GM12801 (cell line): ENCODE measurements around the gene PDHB.

Source experiments
- CTCF ChIP-seq: IDR thresholded peaks from one replicate; pipeline ENCODE4 v1.5.1; 2011; ENCODE audit warnings: control low read depth; ENCODE audit not compliant: insufficient read length; ENCODE audit errors: extremely low read depth

The PDHB gene

GRCh38 chr3:58409663-58410062, 24.0 kb downstream of the PDHB start:
- TF ChIP-seq CTCF: no peak

DNA sequence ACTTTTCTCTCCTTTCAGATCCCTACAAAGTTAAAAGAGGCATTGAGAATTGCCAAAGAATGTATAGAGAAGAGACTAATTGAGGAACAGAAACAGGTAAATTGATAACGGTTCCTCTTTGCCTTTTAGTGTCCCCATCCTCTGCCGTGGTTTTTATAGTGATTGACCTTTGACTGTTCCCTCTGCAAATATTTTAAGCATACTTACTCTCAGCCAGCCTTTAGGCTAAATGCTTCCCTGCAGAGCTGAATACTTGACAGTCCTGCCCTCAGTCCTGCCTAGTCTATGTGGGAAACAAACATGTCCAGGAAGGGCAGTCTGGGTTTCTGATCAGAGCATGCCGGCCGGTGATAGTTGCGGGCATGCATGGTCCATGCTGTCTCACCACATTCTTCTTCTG, 24.7 kb downstream of the PDHB start:
- no peak for TF ChIP-seq CTCF

GRCh38 chr3:58404396-58404795, 29.2 kb downstream of the PDHB start:
- TF ChIP-seq CTCF: no peak

DNA sequence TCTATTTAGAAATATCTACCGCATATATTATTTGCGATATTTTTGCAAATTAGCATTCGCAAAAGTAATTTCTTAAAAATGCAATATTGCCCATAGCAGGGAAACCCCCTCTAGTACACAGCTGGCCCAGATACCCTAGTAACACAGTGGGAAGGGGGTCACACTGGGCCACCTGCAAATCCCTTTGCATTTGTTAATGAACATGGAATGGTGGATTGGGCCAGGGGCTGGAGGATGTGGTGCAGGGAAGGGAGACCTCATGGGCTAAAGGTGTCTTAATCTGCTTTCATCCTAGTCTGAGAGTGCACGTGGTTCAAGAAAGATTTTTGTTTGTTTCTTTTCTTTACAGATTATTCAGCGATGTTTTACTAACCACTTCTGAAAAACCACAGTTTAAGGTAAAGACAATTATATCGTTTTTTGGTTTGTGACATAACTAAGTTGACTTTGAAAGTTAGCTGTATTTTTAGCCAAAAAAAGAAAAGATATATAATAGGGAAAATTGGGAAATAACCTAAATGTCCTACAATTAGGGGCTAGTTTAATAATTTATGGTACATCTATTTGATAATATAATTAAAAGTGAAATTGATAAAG, 30.0 kb downstream of the PDHB start:
- no peak for TF ChIP-seq CTCF

DNA sequence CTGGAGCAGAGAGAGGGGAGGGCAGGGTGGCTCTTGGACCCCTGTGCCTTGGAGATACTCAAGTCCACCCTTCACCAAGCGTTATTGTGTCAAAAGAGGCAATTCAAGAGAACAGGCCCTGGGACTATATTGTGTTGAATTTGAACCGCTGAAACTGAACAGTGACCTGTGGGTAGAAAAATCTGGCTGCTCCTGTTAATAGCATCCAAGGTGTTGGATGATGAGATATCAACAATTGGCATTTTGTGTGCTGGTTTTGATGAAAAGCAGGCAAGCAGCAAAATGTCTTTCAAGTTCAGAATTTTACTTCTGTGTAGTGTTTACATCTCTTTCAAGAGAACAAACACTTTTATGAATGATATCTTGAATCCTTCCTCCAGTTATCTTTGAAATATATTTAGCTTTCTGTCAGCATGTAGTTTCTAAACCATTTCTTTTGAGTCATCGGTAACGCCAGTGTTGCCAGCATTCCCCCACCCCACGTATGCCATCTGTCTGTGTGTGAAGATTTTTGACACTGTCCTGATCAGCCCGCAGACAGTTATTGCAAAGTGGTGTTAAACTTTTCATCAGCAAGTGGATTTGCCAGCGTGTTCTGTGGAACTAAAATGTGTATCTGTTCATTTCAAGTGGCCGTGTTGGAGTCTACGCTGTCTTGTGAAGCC, 34.8 kb downstream of the PDHB start:
- no peak for TF ChIP-seq CTCF

- no peak for TF ChIP-seq CTCF
Measured at GRCh38 chr3:58394339-58394738, 39.3 kb downstream of the PDHB start.

DNA sequence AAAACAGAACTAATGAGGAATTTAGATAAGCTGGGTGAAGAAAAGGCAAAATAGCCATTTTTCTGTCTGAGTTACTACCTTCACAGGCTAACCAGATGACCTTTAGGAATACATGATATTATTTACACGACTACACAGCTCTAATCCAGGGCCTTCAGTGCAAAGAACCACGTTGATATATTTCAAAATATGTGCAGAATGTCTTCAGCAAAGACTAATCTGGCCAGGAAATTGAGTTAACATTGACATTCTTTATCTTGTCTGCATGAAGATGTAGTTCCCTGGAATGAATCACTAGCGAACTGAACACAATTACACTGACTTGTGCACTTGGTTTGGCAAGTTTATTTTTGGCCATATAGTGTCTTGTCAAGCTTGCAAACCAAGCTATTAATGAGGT, 41.5 kb downstream of the PDHB start:
- TF ChIP-seq CTCF: no peak
